HG02763 (cell line): ENCODE measurements around the gene TAF13.
"Not testable (repeated sequence)": the region's sequence is repeated elsewhere in the genome, so short reads cannot be mapped to it uniquely, and the experiment has no call there.

ENCODE experiments used
- ATAC-seq: cut with Tn5 transposase; IDR thresholded peaks from one replicate; pipeline ENCODE4 v1.9.1; 2021; ENCODE audit warnings: mild to moderate bottlenecking, moderate library complexity; ENCODE audit not compliant: unreplicated experiment

Gene TAF13

DNA sequence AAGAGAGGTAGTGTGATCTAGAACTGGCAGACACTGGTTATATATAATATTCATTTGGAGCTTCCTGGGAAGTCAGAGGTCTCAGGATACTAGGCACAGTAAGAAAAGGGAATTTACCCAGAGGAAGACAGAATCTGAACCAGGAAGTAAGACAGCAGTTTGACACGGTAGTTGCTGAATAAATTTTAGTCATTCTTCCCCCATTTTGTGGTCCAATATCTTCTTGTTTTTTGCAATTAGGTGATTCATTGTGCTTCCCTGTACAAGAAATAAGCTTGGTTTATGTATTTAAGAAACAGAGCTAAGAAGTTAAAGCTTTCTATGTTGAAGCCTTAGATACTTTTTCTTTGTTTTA, 16.0 kb upstream of the TAF13 start:
- ATAC-seq = no peak

DNA sequence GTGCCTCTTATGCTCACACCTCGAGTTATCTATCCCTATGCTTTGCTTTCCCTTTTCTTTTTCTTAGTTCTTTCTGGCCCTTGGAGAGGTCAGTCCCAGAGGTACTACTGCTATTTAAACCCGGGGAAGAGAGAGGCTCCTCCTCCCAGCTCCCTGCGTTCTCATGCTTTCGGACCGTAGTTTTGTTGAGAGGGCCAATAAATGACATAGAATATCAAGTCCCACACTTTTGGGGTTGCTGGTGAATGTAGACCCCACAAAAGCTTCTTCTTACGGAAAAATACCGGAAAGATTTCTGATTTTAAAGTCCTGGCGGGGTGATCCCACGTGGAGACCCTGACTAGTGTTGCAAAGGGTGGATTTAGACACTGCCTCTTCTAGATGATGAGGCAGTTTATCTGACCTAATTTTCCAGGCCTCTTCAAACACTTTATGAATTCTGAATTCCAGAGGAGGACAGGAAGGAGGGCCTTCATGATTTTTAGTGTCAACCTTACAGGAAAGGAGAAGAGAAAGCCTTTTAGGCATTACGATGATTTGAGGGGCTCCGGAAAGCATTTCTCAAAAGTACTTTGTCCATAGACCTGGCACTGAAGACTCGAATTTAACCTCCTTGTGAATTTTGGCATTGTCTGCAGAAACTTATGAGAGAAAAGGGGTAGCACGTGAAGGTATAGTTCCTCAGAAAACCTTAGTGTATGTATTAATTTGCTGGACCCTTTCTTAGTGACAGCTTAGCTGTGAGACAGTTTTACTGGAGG, 15.5 kb upstream of the TAF13 start:
- ATAC-seq = peak; percentile 46

GRCh38 chr1:109090196-109091077, 14.6 kb upstream of the TAF13 start, which contains the start of gene TMEM167B:
Gene TMEM167B, plus strand, starts transcription at chr1:109090764. Its CDS starts 109 bp downstream, at chr1:109090873.
- ATAC-seq = peak; percentile 91

GRCh38 chr1:109089242-109090015, 13.6 kb upstream of the TAF13 start:
- ATAC-seq = no peak

- ATAC-seq = no peak
Observed at GRCh38 chr1:109084563-109085517, 9.0 kb upstream of the TAF13 start.

DNA sequence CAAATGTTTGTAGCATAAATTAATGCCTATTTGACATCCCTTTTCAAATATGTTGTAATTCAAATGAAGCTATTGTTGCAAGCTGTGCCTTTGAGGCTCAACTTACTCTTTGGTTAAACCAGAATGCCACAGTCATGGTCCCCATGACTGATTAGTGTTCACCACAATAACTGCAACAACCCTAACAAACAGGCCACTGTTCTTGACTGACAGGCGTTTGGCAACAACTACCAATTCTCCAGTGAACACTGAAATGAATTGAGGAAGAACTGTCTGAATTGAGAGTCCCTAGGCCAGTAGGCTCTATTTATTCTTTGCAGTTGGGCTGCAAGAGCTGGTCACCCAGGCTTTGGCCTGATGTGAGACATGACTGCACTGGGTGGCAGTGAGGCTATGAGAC, 8.1 kb upstream of the TAF13 start:
- no peak for ATAC-seq

DNA sequence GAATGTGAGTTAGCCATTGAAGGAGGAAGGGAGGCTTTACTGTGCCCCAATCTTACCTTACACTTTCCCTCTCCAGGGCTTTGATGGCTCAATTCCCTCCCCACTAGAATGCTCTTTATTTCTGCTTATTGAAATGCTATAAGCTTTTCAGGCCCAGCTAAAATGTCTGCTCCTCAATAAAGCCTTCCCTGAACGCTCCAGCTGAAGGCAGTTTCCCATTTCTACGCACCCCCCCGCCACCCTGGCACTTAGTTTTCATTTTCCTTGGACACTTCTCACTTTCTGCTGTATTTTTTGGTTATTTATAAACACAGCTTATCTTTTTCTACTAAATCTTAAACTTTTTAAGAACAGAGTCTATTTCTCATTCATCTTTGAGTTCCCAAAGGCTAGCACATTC, 7.7 kb upstream of the TAF13 start:
- ATAC-seq = no peak

DNA sequence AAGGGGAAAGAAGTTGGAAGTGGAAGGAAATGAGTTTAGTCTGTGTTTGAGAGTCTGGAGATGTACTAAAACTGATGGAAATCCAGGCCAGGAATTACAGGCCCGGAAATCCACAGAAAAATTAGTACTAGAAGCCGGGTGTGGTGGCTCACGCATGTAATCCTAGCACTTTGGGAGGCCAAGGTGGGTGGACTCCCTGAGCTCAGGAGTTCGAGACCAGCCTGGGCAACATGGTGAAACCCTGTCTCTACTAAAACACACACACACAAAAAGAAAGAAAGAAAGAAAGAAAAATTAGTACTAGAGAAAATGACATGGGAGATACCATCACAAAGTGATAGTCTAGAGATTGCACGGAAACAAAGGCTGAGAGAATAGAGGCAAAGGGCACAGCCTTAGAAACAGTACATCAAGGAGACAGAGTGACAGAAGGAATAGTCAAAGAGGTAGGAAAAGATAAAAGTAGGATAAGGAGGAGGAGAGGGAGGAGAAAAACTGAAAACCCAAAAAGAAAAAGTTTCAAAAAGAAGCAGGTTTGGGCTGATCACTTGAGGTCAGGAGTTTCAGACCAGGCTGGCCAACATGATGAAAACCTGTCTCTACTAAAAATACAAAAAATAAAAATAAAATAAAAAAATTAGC, 4.8 kb upstream of the TAF13 start:
- no peak for ATAC-seq

DNA sequence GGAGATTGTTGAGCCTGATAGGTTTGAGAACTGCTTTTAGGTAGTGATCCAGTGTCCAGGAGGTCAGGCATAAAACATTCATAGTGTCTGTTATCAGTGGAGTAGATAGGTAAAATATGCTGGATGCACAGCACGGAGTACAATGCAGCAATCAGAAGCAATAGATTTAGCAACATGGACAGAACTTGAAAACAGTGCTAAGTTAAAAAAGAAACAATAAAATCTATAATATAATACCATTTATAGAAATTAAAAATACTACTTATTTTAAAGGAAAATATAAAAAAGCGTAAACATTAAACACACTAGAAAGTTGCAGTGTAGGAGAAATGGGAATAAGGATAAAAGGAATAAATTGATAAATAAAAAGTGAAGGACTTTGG, 3.4 kb upstream of the TAF13 start:
- ATAC-seq = no peak

DNA sequence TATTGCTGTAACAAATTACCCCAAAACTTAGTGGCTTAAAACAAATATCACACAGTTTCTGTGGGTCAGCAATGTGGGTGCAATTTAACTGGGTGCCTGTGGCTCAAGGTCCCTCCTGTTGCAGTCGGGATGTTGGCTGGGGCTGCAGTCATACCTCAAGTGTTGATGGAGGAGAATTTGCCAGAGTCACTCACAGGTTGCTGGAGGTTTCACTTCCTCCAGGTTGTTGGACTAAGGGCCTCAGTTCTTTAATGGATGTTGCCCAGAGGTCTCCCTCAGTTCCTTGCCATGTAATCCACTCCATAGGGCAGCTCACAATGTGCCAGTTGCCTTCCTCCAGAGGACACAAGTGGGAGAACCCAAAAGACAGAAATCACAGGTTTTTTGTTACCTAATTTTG, 2.5 kb upstream of the TAF13 start:
- no peak for ATAC-seq

GRCh38 chr1:109069294-109069693, 6.5 kb downstream of the TAF13 start:
- ATAC-seq = no peak

DNA sequence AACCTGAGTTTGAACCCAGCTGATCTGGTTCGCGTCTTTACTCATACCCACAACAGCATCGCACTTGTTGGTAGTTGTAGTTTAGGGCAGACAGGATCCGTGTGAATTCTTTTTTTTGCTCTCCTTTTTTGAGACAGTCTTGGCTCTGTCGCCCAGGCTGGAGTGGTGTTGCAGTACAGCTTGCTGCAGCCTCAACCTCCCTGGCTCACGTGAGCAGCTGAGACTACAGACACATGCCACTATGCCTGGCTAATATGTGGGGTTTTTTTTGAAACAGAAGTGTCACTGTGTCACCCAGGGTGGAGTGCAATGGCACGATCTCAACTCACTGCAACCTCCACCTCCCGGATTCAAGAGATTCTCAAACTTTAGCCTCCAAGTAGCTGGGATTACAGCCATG, 7.9 kb downstream of the TAF13 start:
- no peak for ATAC-seq

- ATAC-seq = no peak
Observed at GRCh38 chr1:109065137-109065536, 10.7 kb downstream of the TAF13 start.

DNA sequence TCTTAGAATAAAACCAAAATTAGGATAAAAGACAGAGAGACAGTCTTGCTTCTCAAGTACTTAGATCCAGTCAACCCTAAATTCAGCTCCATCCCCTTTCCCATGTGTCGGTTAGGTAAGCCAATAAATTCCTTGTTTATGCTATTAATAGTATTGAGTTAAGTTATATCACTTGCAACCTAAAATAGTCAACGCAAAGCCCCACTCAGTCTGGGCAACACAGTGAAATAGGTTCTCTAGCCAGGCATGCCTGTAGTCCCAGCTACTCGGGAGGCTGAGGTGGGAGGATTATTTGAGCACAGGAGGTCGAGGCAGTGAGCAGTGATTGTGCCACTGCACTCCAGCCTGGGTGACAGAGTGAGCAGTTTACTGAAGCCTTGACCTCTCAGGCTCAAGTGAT, 14.6 kb downstream of the TAF13 start:
- ATAC-seq = no peak

DNA sequence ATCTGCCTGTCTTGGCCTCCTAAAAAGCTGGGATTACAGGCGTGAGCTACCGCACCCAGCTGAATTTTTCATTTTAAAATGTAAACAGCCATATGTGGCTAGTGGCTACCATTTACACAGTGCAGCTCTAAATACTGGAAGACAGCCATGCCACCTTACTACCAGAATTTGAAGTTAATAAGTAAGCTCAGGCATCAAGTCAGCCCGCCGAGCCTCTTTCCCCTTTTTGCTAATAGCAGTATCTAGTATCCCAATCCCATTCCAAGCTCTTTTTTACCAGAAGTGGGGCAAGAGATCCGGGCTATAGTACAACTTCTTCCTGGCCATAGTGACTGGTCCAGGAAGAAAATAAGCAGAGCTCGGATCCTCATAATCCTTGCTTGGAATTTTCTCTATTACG, 15.1 kb downstream of the TAF13 start:
- ATAC-seq = no peak

DNA sequence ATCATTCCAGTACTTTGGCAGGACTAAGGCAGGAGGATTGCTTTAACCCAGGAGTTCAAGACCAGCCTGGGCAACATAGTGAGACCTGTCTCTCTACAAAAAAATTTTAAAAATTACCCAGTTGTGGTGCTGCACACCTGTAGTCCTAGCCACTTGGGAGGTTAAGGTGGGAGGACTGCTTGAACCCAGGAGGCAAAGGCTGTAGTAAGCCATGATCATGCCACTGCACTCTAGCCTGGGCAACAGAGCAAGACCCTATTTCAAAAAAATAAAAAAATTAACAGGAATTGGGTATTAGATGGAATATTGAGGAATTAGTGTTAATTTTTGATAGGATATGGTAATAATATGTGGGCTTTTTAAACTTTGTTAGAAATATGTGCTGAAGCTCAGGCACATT, 16.8 kb downstream of the TAF13 start:
- no peak for ATAC-seq

DNA sequence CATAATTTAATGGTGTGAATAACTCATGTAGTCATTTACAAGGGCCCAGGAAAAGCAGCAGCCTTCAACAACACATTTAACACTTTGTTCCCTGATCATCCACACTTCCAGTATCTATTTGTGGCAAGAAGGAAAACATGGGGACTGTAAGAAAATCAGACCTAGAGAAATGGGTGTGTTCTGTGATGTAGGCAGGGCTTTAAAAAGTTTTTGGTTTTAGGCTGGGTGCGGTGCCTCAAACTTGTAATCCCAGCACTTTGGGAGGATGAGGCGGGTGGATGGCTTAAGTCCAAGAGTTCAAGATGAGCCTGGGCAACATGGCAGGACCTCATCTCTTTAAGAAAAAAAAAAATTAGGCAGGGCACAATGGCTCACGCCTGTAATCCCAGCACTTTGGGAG, 19.7 kb downstream of the TAF13 start:
- ATAC-seq = no peak

GRCh38 chr1:109052145-109052544, 23.7 kb downstream of the TAF13 start:
- not testable (repeated sequence) for ATAC-seq

- ATAC-seq = no peak
Observed at GRCh38 chr1:109050228-109050995, 25.4 kb downstream of the TAF13 start.
